Breast epithelium (tissue), 4 donors: ENCODE data around the gene ITGB2. TPM values are rescaled to one million over a fixed set of nuclear protein-coding genes. Genes with fewer than 3 reads are reported as not detected.

ENCODE experiments used
- DNase-seq, 2 donors: peaks; one replicate each; pipeline ENCODE4 v3.0.0-alpha.2; 2019; ENCODE audit warnings: low spot score in 2 of 2
- H3K27ac ChIP-seq, 2 donors: fragments of 200-600 bp; sonication (generic) in 1 of 2; one replicate each; pipeline ENCODE4 v1.5.1; 2016 to 2019; ENCODE audit warnings: mild to moderate bottlenecking in 1 of 2
- H3K27me3 ChIP-seq, 2 donors: fragments of 200-600 bp; sonication (generic) in 1 of 2; one replicate each; pipeline versions ENCODE4 v1.5.1 to v1.6.0; 2017 to 2019; ENCODE audit warnings: control low read depth in 1 of 2, mild to moderate bottlenecking in 1 of 2
- H3K36me3 ChIP-seq: fragments of 200-600 bp; one replicate; pipeline ENCODE4 v1.5.1; 2019
- H3K4me1 ChIP-seq, 2 donors: fragments of 200-600 bp; sonication (generic); one replicate each; pipeline ENCODE4 v1.5.1; 2016 to 2019; ENCODE audit warnings: control low read depth in 1 of 2
- H3K4me3 ChIP-seq, 3 donors: fragments of 200-600 bp; sonication (generic); 1 replicate in 2 of 3; 2 replicates in 1 of 3; pipeline ENCODE4 v1.5.1; 2016 to 2019; ENCODE audit warnings: mild to moderate bottlenecking in 3 of 3, moderate library complexity in 2 of 3
- H3K9me3 ChIP-seq, 2 donors: fragments of 200-600 bp; sonication (generic) in 1 of 2; one replicate each; pipeline ENCODE4 v1.5.1; 2016 to 2019; ENCODE audit warnings: control low read depth in 1 of 2
- POLR2A ChIP-seq: fragments of 450-650 bp; IDR thresholded peaks from one replicate; pipeline ENCODE4 v1.6.1; 2016; ENCODE audit warnings: antibody characterized with exemption, mild to moderate bottlenecking, moderate library complexity
- POLR2AphosphoS5 ChIP-seq, 3 donors: sonication (generic); formaldehyde crosslinking; IDR thresholded peaks; one replicate each; pipeline ENCODE4 v1.6.1; 2017; ENCODE audit warnings: antibody characterized with exemption in 3 of 3
- intact Hi-C: fragments of 100-400 bp; cut with DNase I; formaldehyde crosslinking; loops from one replicate; pipeline ENCODE4 v1.15.1; 2023; ENCODE audit warnings: low total_unique reads
- total RNA-seq, 3 donors: library from RNA; depleted of rRNA; stranded (reverse); fragments of >200 nt; gene quantifications; one replicate each; pipeline ENCODE4 v1.1.0, GENCODE V29; 2016
- TF ChIP-seq, protein P1 (sequence below), 3 donors: fragments of 450-650 bp; IDR thresholded peaks; one replicate each; pipeline ENCODE4 v1.5.1; 2016 to 2017; ENCODE audit warnings: antibody characterized with exemption in 3 of 3, mild to moderate bottlenecking in 3 of 3, moderate library complexity in 3 of 3

The ITGB2 gene
- total RNA-seq, 3 donors from 2014 or later = 19.7 to 242 (median 92.8) TPM

DNA sequence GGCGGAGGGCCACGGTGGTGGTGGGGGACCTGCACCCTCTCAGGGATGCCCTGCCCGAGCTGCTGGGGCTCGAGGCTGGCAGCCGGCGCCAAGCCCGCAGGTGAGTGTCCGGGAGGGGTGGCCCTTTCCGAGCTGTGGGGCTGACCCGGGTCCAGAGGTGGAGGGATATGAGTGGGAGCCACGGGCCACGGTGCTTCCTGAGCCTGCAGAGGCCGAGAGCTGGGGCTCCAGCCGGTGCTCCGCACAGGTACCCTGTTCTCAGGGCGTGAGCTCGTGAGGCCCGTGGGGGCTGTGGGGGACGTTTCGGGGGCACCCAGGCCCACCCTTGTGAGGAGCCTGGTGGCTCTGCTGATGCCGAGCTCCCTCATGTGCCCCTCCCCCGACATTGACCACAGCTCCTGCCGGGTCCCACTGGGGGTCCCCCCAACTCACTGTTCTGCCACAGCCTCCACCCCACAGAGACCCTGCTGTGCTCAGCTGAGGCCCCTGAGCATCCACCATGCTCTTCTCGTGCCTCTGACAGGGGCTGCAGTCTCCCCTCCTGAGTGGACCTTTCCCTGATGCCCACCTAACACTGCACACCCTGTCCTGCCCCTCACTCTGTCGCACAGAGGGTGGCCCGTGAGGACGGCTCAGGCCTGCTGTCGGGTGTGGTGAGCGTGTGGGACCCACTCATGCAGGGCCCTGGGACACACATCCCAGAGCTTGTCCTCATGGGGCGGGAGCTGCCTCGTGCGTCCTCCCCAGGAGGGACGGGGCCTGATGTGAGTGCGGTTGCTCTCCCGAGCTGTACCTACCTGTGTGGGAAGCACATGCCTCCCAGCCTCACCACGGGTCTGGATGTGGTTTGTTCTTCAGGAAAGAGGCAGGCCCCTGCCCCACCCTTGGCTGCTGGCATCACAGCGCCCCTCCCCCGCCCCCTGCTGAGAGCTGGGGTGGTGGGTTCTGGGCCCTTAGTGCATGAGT, 46.7 kb upstream of the ITGB2 start:
- intact Hi-C loops = no loop called here
- no peaks in the 10 kb centered on the region for H3K9me3 ChIP-seq
- H3K27ac ChIP-seq = peak overlapping the region; percentile 66 to 87
- no peak for TF ChIP-seq POLR2A
- TF ChIP-seq, protein P1, sequence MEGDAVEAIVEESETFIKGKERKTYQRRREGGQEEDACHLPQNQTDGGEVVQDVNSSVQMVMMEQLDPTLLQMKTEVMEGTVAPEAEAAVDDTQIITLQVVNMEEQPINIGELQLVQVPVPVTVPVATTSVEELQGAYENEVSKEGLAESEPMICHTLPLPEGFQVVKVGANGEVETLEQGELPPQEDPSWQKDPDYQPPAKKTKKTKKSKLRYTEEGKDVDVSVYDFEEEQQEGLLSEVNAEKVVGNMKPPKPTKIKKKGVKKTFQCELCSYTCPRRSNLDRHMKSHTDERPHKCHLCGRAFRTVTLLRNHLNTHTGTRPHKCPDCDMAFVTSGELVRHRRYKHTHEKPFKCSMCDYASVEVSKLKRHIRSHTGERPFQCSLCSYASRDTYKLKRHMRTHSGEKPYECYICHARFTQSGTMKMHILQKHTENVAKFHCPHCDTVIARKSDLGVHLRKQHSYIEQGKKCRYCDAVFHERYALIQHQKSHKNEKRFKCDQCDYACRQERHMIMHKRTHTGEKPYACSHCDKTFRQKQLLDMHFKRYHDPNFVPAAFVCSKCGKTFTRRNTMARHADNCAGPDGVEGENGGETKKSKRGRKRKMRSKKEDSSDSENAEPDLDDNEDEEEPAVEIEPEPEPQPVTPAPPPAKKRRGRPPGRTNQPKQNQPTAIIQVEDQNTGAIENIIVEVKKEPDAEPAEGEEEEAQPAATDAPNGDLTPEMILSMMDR (IDR thresholded peaks at IDR 0.05) = no peak
- TF ChIP-seq POLR2AphosphoS5 (IDR thresholded peaks at IDR 0.05) = no peak
- peaks cover 19 to 21% of the 10 kb centered on the region in 2 donors for H3K4me1 ChIP-seq
- no peak for DNase-seq
- H3K4me3 ChIP-seq = peak overlapping the region in 2 of 3 donors; percentile 15 to 51
- H3K36me3 ChIP-seq = no peaks in the 10 kb centered on the region
- H3K27me3 ChIP-seq = no peaks in the 10 kb centered on the region

DNA sequence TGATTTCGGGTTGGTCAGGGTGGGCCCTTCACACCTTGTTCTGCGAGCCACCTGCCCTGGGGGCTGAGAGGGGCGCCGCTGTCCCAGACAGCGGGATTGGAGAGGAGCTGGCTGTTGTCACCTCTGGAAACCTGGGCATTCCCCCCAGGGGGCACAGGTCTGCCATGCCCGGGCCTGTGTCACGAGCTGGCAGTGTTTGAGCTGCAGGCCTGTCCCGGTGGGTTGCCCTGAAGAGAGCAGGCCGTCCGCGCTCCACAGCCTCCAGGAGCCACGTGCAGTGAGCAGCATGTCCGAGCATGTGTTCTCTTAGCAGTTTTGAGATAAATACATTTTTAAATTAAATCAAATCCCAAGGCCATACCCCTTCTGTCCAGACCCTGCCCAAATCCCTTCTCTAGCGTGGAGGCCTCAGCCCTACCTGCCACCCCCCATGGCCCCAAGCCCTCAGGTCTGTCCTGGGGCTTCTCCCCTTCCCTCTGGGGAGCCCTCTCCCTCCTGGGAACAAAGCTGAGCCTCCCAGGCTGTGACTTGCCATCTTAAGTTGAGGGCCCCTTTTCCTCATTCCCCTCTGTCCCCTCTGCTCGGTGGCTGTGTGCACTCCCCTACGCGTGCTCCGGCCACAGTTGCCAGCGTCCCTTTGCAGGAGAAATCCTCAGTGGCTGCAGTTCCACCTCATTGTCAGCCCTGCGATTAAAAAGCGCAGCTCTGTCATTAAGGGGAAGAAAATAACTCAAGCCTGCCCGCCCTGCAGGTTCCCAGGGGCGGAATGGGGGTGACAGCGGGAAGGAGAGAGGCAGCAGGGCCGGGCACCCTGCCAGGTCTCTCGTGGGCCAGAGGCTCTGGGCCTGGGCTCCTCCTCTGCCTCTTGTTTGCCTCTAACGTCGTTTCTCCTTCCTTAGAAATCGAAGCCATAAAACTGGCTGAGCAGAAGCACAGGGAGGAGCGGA, 45.7 kb upstream of the ITGB2 start:
- peak overlapping the region in 2 of 3 donors; percentile 15 to 51 for H3K4me3 ChIP-seq
- no peaks in the 10 kb centered on the region for H3K36me3 ChIP-seq
- H3K9me3 ChIP-seq = no peaks in the 10 kb centered on the region
- DNase-seq = no peak
- H3K4me1 ChIP-seq = peaks cover 19 to 21% of the 10 kb centered on the region in 2 donors
- intact Hi-C loops = no loop called here
- H3K27me3 ChIP-seq = no peaks in the 10 kb centered on the region
- TF ChIP-seq POLR2A (no peak), POLR2AphosphoS5 (IDR thresholded peaks at IDR 0.05) (no peak)
- TF ChIP-seq, protein P1 (IDR thresholded peaks at IDR 0.05) = no peak
- peak overlapping the region; percentile 66 to 87 for H3K27ac ChIP-seq

DNA sequence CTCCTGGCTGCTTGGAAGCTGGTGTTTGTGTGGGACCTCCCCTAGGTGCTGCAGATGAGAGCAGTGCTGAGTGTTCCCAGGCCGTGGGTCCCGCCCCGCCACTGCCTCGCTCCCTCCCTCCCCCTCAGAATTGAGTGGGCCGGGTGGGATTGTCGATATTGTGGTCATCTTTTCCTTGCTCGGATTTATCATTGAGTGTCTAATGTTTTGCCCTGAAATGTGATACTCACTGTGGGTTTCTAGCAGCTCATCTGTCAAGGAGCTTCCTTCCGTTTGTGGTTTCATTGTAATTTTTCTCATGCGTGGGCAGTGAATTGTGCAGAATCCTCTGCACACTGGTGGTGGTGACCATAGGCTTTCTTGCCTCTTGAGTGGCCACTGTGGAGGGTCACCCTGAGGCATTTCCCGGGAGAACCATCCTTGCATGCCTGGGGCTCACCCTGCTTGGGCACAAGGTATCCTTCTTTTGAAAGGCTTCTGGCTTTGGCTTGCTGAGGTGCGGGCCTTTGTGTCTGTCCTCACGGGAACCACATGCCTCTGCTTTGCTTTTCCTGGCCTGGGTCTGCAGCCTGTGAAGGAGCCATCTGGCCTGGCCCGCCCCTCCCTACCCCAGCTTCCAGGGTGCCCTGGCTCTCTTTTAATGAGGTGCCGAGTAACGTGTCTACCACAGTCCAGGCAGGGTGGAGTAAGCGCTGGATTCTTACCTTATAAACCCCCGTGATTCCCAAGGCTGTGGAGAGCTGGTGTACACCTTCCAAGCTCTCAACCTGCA, 44.7 kb upstream of the ITGB2 start:
- Histone ChIP-seq H3K36me3 (no peaks in the 10 kb centered on the region), H3K27me3 (no peaks in the 10 kb centered on the region), H3K4me1 (peaks cover 19 to 21% of the 10 kb centered on the region in 2 donors), H3K4me3 (no peak overlapping the region), H3K9me3 (no peaks in the 10 kb centered on the region), H3K27ac (peak overlapping the region; percentile 66 to 87)
- TF ChIP-seq POLR2A (no peak), POLR2AphosphoS5 (IDR thresholded peaks at IDR 0.05) (no peak)
- TF ChIP-seq, protein P1 (IDR thresholded peaks at IDR 0.05) = no peak
- no peak for DNase-seq
- intact Hi-C loops = no loop called here

DNA sequence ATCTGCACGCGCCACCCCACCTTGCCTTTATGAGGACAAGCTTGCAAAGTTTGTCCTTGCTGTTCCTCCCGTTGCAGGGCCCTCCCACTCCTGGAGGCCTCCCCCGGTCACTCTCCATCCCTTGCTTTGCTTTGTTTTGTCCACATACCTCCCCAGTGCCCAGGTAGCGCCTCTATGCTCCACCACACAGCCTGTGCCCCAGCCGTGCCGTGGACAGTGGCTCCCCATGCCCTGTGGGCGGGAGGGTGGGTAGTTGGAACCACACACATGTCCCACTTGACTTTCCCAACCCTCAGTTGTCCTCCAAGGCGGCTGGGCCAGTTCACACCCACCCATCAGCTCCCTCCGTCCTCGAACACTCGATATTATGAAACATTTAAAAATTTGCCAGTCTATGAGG, 43.7 kb upstream of the ITGB2 start:
- TF ChIP-seq, protein P1 (IDR thresholded peaks at IDR 0.05) = no peak
- TF ChIP-seq POLR2AphosphoS5 (IDR thresholded peaks at IDR 0.05) (no peak), POLR2A (no peak)
- peaks cover 27 to 30% of the 10 kb centered on the region in 2 donors for H3K4me1 ChIP-seq
- intact Hi-C loops = no loop called here
- no peak for DNase-seq
- H3K36me3 ChIP-seq = no peaks in the 10 kb centered on the region
- no peaks in the 10 kb centered on the region for H3K27me3 ChIP-seq
- H3K27ac ChIP-seq = no peak overlapping the region
- H3K4me3 ChIP-seq = no peak overlapping the region
- H3K9me3 ChIP-seq = no peaks in the 10 kb centered on the region
